Measurements from ENCODE around the gene PIEZO1. TPM values are rescaled to one million over a fixed set of nuclear protein-coding genes. Genes with fewer than 3 reads are reported as not detected.

PIEZO1 gene
- total RNA-seq, 1 donor from 2014 or later: 208 TPM

DNA sequence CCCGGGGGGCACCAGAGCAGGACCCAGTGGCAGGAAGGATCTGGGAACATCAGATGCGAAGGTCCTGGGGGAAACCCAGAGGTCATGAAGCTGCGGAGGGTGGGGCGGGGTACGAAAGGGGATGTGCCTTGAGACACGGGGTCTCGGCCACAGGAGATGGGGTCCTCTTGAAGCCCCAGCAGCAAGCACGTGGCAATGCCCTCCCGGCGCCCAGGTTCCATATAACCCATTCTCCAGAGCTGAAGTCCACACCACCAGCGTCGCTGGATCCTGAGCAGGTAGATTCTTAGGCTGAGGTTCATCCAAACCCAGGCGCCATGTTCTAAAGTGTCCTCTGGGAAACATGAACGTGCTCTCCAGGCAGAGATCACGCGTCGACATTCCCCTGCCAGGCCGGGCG lies 20.9 kb downstream of the PIEZO1 start:
- Mint-ChIP-seq H3K36me3 (ENCODE audit: low read depth) (peaks cover 3% of the 10 kb centered on the region), H3K4me3 (ENCODE audit: unreplicated experiment) (no peak overlapping the region), H3K27me3 (ENCODE audit: low read depth) (no peaks in the 10 kb centered on the region), H3K4me1 (ENCODE audit: low read depth) (peaks cover 58% of the 10 kb centered on the region), H3K9me3 (ENCODE audit: low read depth) (no peaks in the 10 kb centered on the region), H3K27ac (ENCODE audit: unreplicated experiment) (no peak overlapping the region)
- no peak for DNase-seq (ENCODE audit: low spot score)
- TF ChIP-seq, protein P1, sequence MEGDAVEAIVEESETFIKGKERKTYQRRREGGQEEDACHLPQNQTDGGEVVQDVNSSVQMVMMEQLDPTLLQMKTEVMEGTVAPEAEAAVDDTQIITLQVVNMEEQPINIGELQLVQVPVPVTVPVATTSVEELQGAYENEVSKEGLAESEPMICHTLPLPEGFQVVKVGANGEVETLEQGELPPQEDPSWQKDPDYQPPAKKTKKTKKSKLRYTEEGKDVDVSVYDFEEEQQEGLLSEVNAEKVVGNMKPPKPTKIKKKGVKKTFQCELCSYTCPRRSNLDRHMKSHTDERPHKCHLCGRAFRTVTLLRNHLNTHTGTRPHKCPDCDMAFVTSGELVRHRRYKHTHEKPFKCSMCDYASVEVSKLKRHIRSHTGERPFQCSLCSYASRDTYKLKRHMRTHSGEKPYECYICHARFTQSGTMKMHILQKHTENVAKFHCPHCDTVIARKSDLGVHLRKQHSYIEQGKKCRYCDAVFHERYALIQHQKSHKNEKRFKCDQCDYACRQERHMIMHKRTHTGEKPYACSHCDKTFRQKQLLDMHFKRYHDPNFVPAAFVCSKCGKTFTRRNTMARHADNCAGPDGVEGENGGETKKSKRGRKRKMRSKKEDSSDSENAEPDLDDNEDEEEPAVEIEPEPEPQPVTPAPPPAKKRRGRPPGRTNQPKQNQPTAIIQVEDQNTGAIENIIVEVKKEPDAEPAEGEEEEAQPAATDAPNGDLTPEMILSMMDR (IDR thresholded peaks at IDR 0.05): no peak

- no peak overlapping the region for H3K4me3 Mint-ChIP-seq (ENCODE audit: unreplicated experiment)
Observed at GRCh38 chr16:88763502-88764053, 21.4 kb downstream of the PIEZO1 start.

GRCh38 chr16:88762941-88763340 lies 22.1 kb downstream of the PIEZO1 start:
- Mint-ChIP-seq H3K27me3 (ENCODE audit: low read depth) (no peaks in the 10 kb centered on the region), H3K9me3 (ENCODE audit: low read depth) (no peaks in the 10 kb centered on the region), H3K4me3 (ENCODE audit: unreplicated experiment) (no peak overlapping the region), H3K4me1 (ENCODE audit: low read depth) (peaks cover 57% of the 10 kb centered on the region), H3K27ac (ENCODE audit: unreplicated experiment) (no peak overlapping the region), H3K36me3 (ENCODE audit: low read depth) (peaks cover 3% of the 10 kb centered on the region)
- no peak for DNase-seq (ENCODE audit: low spot score)
- TF ChIP-seq, protein P1 (IDR thresholded peaks at IDR 0.05): no peak

More at GRCh38 chr16:88763502-88764053, 21.4 kb downstream of the PIEZO1 start:
- H3K4me1 Mint-ChIP-seq (ENCODE audit: low read depth): peaks cover 58% of the 10 kb centered on the region
- TF ChIP-seq, protein P1 (IDR thresholded peaks at IDR 0.05): no peak
- H3K9me3 Mint-ChIP-seq (ENCODE audit: low read depth): no peaks in the 10 kb centered on the region
- H3K27me3 Mint-ChIP-seq (ENCODE audit: low read depth): no peaks in the 10 kb centered on the region
- DNase-seq (ENCODE audit: low spot score): no peak
- no peak overlapping the region for H3K27ac Mint-ChIP-seq (ENCODE audit: unreplicated experiment)
- H3K36me3 Mint-ChIP-seq (ENCODE audit: low read depth): peaks cover 3% of the 10 kb centered on the region

- no peak overlapping the region for H3K4me3 Mint-ChIP-seq (ENCODE audit: unreplicated experiment)
- peaks cover 51% of the 10 kb centered on the region for H3K4me1 Mint-ChIP-seq (ENCODE audit: low read depth)
- H3K27me3 Mint-ChIP-seq (ENCODE audit: low read depth): no peaks in the 10 kb centered on the region
- H3K9me3 Mint-ChIP-seq (ENCODE audit: low read depth): no peaks in the 10 kb centered on the region
- no peak overlapping the region for H3K27ac Mint-ChIP-seq (ENCODE audit: unreplicated experiment)
- H3K36me3 Mint-ChIP-seq (ENCODE audit: low read depth): peaks cover 3% of the 10 kb centered on the region
- DNase-seq (ENCODE audit: low spot score): no peak
- TF ChIP-seq, protein P1 (IDR thresholded peaks at IDR 0.05): no peak
Observed at GRCh38 chr16:88762258-88762870, 22.7 kb downstream of the PIEZO1 start.

DNA sequence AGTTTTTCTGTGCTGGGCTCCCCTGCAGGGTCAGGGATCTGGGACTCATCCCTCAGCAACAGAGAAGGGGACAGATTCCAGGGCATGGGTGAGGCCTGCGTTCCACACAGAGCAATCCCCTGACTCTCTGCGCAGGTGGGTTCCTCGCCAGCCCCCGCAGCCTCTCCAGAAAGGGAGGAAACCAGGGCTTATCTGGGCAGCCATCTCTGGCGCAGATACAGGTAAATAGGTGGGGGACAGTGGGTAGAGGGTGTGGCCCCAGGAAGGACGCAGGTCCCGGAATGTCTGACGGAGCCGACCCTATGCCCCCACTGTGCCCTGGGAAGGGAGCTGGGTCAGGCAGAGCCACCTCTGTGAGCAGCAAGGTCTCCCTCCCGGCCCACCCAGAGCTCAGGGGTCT lies 23.2 kb downstream of the PIEZO1 start:
- no peaks in the 10 kb centered on the region for H3K27me3 Mint-ChIP-seq (ENCODE audit: low read depth)
- H3K9me3 Mint-ChIP-seq (ENCODE audit: low read depth): no peaks in the 10 kb centered on the region
- peaks cover 3% of the 10 kb centered on the region for H3K36me3 Mint-ChIP-seq (ENCODE audit: low read depth)
- H3K27ac Mint-ChIP-seq (ENCODE audit: unreplicated experiment): no peak overlapping the region
- DNase-seq (ENCODE audit: low spot score): no peak
- peaks cover 46% of the 10 kb centered on the region for H3K4me1 Mint-ChIP-seq (ENCODE audit: low read depth)
- TF ChIP-seq, protein P1 (IDR thresholded peaks at IDR 0.05): no peak
- H3K4me3 Mint-ChIP-seq (ENCODE audit: unreplicated experiment): no peak overlapping the region

Measured in chondrocyte (in vitro differentiated cells).